ENCODE results near the gene MIER1.

Gene MIER1

DNA sequence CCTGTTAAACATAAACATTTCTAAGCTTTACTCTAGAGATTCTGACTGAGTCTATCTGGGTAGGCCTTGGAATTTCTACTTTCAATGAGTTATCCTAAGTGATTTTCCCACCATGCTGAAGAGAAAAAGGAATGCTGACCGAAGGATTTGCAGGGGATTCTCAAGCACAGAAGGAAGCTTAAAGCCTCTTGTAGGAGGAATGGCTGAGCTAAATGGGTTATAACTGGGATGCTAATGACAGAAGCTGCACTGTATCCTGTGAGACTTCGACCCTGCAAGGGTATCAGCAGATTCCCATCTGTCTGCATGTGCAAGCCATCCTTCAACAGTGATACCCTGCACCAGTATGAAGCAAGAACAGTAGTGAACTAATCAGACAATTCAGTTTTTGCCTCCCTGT lies 93.8 kb downstream of the MIER1 start:
- H3K27me3 ChIP-seq (ENCODE audit: insufficient read depth, insufficient read length): no peaks in the 10 kb centered on the region
- no peak overlapping the region for H3K4me3 ChIP-seq (ENCODE audit: insufficient read length, low read depth)
- peaks cover 2% of the 10 kb centered on the region for H3K4me1 ChIP-seq (ENCODE audit: insufficient read depth, insufficient read length)
- H3K9ac ChIP-seq (ENCODE audit: insufficient read length, low read depth): no peak overlapping the region
- no peak for TF ChIP-seq YY1 (IDR thresholded peaks at IDR 0.05; ENCODE audit: insufficient read depth, insufficient read length)
- TF ChIP-seq ZNF274 (IDR thresholded peaks at IDR 0.05; ENCODE audit: low read depth, low read length): no peak
- TF ChIP-seq SUZ12 (IDR thresholded peaks at IDR 0.05; ENCODE audit: extremely low read depth, insufficient read depth, insufficient read length): no peak
- peaks cover 20% of the 10 kb centered on the region for H3K9me3 ChIP-seq (ENCODE audit: insufficient read depth, low read length)
- H3K36me3 ChIP-seq (ENCODE audit: insufficient read depth, insufficient read length, low read length): peaks cover 23% of the 10 kb centered on the region
- DNase-seq (ENCODE audit: low read depth, low spot score): peak; percentile 38

DNA sequence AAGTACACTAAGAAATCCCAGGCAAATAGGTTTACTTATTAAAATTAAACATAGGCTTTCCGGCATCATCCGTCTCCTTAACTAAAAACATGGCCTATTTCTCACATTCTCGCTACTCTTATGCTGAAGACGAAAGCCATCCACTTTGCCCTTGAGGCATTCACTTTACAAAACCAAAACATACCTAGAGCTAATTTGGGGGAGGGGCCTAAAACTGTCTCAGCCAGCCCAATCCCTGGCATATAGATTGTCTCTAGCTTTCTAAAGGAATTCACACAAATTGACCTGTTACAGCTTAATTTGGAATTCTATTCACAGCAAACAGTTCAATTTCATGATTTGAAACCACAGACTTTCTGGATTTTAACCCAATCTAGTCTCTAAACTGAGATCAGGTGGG lies 94.3 kb downstream of the MIER1 start:
- no peak overlapping the region for H3K4me3 ChIP-seq (ENCODE audit: insufficient read length, low read depth)
- peaks cover 2% of the 10 kb centered on the region for H3K4me1 ChIP-seq (ENCODE audit: insufficient read depth, insufficient read length)
- no peak overlapping the region for H3K9ac ChIP-seq (ENCODE audit: insufficient read length, low read depth)
- DNase-seq (ENCODE audit: low read depth, low spot score): no peak
- H3K27me3 ChIP-seq (ENCODE audit: insufficient read depth, insufficient read length): no peaks in the 10 kb centered on the region
- peaks cover 20% of the 10 kb centered on the region for H3K9me3 ChIP-seq (ENCODE audit: insufficient read depth, low read length)
- peaks cover 23% of the 10 kb centered on the region for H3K36me3 ChIP-seq (ENCODE audit: insufficient read depth, insufficient read length, low read length)
- TF ChIP-seq SUZ12 (IDR thresholded peaks at IDR 0.05; ENCODE audit: extremely low read depth, insufficient read depth, insufficient read length) (no peak), YY1 (IDR thresholded peaks at IDR 0.05; ENCODE audit: insufficient read depth, insufficient read length) (no peak), ZNF274 (IDR thresholded peaks at IDR 0.05; ENCODE audit: low read depth, low read length) (no peak)

DNA sequence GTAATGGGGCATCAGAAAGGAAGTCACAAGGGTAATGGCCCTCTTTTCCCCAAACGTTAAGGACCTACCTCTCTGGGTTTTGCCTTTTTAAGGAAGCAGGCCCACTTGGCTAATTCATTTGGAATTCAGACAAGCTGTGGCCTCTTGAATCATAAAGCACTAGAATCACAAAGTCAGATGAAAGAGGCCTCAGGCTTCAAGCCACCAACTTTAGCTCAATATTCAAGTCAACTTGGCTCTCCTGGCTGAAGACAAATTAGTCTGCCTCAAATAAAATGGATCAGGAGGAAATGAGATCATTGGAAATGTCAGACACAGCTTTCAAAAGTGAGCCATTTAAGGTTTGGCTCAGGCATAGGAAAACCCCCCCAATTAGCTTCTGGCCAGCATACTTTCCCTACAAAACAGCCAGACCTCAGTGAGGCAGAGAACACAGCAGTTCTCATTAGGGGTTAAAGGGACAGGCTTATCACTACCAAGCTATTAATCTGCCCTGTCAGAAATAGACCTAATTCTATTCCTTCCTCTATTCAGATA lies 94.9 kb downstream of the MIER1 start:
- Histone ChIP-seq H3K9ac (ENCODE audit: insufficient read length, low read depth) (no peak overlapping the region), H3K36me3 (ENCODE audit: insufficient read depth, insufficient read length, low read length) (peaks cover 27% of the 10 kb centered on the region), H3K27me3 (ENCODE audit: insufficient read depth, insufficient read length) (no peaks in the 10 kb centered on the region), H3K9me3 (ENCODE audit: insufficient read depth, low read length) (peaks cover 14% of the 10 kb centered on the region), H3K4me3 (ENCODE audit: insufficient read length, low read depth) (no peak overlapping the region), H3K4me1 (ENCODE audit: insufficient read depth, insufficient read length) (peaks cover 2% of the 10 kb centered on the region)
- DNase-seq (ENCODE audit: low read depth, low spot score): peak; percentile 60
- TF ChIP-seq SUZ12 (IDR thresholded peaks at IDR 0.05; ENCODE audit: extremely low read depth, insufficient read depth, insufficient read length): no peak
- no peak for TF ChIP-seq ZNF274 (IDR thresholded peaks at IDR 0.05; ENCODE audit: low read depth, low read length)
- no peak for TF ChIP-seq YY1 (IDR thresholded peaks at IDR 0.05; ENCODE audit: insufficient read depth, insufficient read length)

DNA sequence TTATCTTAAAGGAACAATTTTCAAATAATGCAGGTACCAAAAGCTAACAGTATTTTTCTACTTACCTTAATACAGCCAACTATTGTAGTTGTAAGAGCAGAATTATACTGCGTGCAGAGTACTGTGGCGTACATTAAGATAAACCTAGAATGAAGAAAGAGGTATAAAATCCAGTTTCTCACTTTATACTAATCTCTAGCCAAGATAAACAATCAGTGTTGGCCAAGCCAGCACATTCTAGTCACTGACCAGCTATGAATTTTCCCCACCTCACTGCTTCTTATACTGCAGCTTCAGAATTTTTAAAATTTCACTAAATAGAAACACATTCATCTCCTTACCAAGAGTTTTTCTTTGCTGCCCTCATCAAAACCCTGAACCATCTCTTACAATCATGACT lies 95.5 kb downstream of the MIER1 start:
- peaks cover 11% of the 10 kb centered on the region for H3K9me3 ChIP-seq (ENCODE audit: insufficient read depth, low read length)
- TF ChIP-seq SUZ12 (IDR thresholded peaks at IDR 0.05; ENCODE audit: extremely low read depth, insufficient read depth, insufficient read length) (no peak), YY1 (IDR thresholded peaks at IDR 0.05; ENCODE audit: insufficient read depth, insufficient read length) (no peak), ZNF274 (IDR thresholded peaks at IDR 0.05; ENCODE audit: low read depth, low read length) (no peak)
- H3K4me1 ChIP-seq (ENCODE audit: insufficient read depth, insufficient read length): peaks cover 2% of the 10 kb centered on the region
- DNase-seq (ENCODE audit: low read depth, low spot score): no peak
- no peak overlapping the region for H3K4me3 ChIP-seq (ENCODE audit: insufficient read length, low read depth)
- peaks cover 30% of the 10 kb centered on the region for H3K36me3 ChIP-seq (ENCODE audit: insufficient read depth, insufficient read length, low read length)
- no peak overlapping the region for H3K9ac ChIP-seq (ENCODE audit: insufficient read length, low read depth)
- H3K27me3 ChIP-seq (ENCODE audit: insufficient read depth, insufficient read length): no peaks in the 10 kb centered on the region

DNA sequence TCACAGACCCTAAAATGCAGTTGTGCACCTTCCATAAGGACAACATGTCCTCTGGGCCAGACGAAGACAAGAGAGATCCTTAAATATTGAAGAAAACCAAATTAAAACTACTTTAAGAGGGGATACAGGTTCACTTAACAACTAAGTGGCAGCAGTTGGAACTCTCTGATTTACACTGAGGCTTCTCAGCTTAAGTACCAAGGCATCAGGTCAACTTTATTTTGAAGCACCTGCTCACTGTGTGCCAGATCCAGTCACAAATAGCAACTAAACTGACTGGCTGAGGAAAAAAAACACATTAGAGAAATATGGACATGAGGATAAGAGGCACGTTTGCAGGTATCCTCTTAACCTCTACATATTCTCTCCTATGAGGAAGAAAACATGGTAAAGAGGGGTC lies 96.0 kb downstream of the MIER1 start:
- no peak overlapping the region for H3K4me3 ChIP-seq (ENCODE audit: insufficient read length, low read depth)
- H3K9me3 ChIP-seq (ENCODE audit: insufficient read depth, low read length): peaks cover 11% of the 10 kb centered on the region
- H3K9ac ChIP-seq (ENCODE audit: insufficient read length, low read depth): no peak overlapping the region
- no peaks in the 10 kb centered on the region for H3K27me3 ChIP-seq (ENCODE audit: insufficient read depth, insufficient read length)
- TF ChIP-seq ZNF274 (IDR thresholded peaks at IDR 0.05; ENCODE audit: low read depth, low read length) (no peak), YY1 (IDR thresholded peaks at IDR 0.05; ENCODE audit: insufficient read depth, insufficient read length) (no peak), SUZ12 (IDR thresholded peaks at IDR 0.05; ENCODE audit: extremely low read depth, insufficient read depth, insufficient read length) (no peak)
- no peak for DNase-seq (ENCODE audit: low read depth, low spot score)
- H3K36me3 ChIP-seq (ENCODE audit: insufficient read depth, insufficient read length, low read length): peaks cover 30% of the 10 kb centered on the region
- peaks cover 2% of the 10 kb centered on the region for H3K4me1 ChIP-seq (ENCODE audit: insufficient read depth, insufficient read length)

DNA sequence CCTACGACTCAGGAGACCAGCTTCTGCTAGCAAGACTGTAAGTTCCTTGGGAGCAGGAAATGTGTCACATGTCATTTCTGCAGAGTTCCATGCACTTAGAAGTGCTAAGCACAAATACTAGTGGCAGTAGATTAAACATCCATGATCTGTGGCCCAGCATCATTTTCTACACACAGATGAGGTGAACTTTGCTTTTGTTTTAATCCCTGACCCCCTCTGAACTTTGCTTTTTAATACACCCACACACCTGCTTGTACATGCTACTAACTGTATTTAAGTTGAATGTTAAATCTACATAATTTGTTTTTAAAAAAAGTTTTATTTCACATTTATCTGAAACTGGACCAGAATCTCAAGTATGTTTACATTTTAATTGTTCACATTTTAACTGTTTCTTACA lies 104.7 kb downstream of the MIER1 start:
- Histone ChIP-seq H3K9ac (ENCODE audit: insufficient read length, low read depth) (no peak overlapping the region), H3K4me3 (ENCODE audit: insufficient read length, low read depth) (no peak overlapping the region), H3K9me3 (ENCODE audit: insufficient read depth, low read length) (no peaks in the 10 kb centered on the region), H3K36me3 (ENCODE audit: insufficient read depth, insufficient read length, low read length) (peaks cover 5% of the 10 kb centered on the region), H3K27me3 (ENCODE audit: insufficient read depth, insufficient read length) (no peaks in the 10 kb centered on the region), H3K4me1 (ENCODE audit: insufficient read depth, insufficient read length) (no peaks in the 10 kb centered on the region)
- TF ChIP-seq YY1 (IDR thresholded peaks at IDR 0.05; ENCODE audit: insufficient read depth, insufficient read length) (no peak), SUZ12 (IDR thresholded peaks at IDR 0.05; ENCODE audit: extremely low read depth, insufficient read depth, insufficient read length) (no peak), ZNF274 (IDR thresholded peaks at IDR 0.05; ENCODE audit: low read depth, low read length) (no peak)
- no peak for DNase-seq (ENCODE audit: low read depth, low spot score)

DNA sequence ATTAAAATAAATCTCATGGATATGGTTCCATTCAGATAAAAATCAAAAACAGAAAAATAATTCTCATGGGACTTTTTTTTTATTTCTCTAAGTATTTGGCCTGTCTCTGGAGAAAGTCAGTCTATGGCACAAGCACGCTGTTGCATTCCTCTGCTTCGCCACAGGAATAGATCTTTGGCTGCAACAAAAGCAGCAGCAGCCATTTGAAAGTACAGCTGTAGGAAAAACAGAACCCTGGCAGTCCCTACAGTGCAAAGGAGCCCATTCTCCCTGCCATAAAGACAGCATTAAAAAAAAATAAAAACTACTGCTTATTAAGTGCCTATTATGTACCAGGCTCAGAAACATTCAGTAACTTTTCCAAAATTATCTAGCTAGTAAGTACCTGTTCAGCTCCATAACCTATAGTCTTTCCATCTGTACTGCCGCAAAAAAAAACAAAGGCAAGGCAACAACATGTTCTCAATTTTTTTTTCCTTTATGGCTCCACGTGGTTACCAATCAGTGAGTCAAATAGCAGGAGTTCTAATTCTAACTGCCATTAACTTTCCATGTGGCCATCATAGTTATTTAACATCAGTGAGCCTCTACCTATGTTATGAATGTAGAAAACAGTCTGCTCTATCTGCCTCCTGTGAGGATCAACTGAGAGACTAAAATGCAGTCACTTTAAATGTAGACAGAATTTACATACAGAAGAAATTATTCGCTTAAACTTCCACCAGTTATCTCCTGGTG lies 106.5 kb downstream of the MIER1 start:
- H3K4me3 ChIP-seq (ENCODE audit: insufficient read length, low read depth): no peak overlapping the region
- TF ChIP-seq ZNF274 (IDR thresholded peaks at IDR 0.05; ENCODE audit: low read depth, low read length) (no peak), SUZ12 (IDR thresholded peaks at IDR 0.05; ENCODE audit: extremely low read depth, insufficient read depth, insufficient read length) (no peak), YY1 (IDR thresholded peaks at IDR 0.05; ENCODE audit: insufficient read depth, insufficient read length) (no peak)
- no peak for DNase-seq (ENCODE audit: low read depth, low spot score)
- no peak overlapping the region for H3K9ac ChIP-seq (ENCODE audit: insufficient read length, low read depth)
- H3K36me3 ChIP-seq (ENCODE audit: insufficient read depth, insufficient read length, low read length): peaks cover 4% of the 10 kb centered on the region
- H3K9me3 ChIP-seq (ENCODE audit: insufficient read depth, low read length): no peaks in the 10 kb centered on the region
- H3K27me3 ChIP-seq (ENCODE audit: insufficient read depth, insufficient read length): no peaks in the 10 kb centered on the region
- H3K4me1 ChIP-seq (ENCODE audit: insufficient read depth, insufficient read length): no peaks in the 10 kb centered on the region

Measured in NT2/D1 (cell line).